WTC11 (cell line): Measurements from ENCODE around the gene SMC5.

Experiments used
- NR2C2 ChIP-seq: sonication (generic); formaldehyde crosslinking; IDR thresholded peaks from 2 replicates; pipeline ENCODE4 v1.8.0; 2022; ENCODE audit warnings: mild to moderate bottlenecking, missing genetic modification reagents
- TF ChIP-seq, protein P1 (sequence below): fragments of 200-600 bp; IDR thresholded peaks from 2 replicates; pipeline ENCODE4 v1.8.0; 2022; ENCODE audit warnings: antibody characterized with exemption

DNA sequence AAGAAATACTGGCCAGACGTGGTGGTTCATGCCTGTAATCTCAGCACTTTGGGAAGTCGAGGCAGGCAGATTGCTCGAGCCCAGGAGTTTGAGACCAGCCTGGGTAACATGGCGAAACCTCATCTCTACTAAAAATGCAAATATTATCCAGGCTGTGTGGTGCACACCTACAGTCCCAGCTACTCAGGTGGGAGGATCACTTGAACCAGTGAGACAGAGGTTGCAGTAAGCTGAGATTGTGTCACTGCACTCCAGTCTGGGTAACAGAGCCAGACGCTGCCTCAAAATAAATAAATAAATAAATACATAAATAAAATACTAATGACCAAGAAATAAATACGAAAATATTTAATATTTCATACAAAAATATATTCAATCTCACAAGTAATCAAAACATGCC, 136.9 kb downstream of the SMC5 start:
- TF ChIP-seq, protein P1, sequence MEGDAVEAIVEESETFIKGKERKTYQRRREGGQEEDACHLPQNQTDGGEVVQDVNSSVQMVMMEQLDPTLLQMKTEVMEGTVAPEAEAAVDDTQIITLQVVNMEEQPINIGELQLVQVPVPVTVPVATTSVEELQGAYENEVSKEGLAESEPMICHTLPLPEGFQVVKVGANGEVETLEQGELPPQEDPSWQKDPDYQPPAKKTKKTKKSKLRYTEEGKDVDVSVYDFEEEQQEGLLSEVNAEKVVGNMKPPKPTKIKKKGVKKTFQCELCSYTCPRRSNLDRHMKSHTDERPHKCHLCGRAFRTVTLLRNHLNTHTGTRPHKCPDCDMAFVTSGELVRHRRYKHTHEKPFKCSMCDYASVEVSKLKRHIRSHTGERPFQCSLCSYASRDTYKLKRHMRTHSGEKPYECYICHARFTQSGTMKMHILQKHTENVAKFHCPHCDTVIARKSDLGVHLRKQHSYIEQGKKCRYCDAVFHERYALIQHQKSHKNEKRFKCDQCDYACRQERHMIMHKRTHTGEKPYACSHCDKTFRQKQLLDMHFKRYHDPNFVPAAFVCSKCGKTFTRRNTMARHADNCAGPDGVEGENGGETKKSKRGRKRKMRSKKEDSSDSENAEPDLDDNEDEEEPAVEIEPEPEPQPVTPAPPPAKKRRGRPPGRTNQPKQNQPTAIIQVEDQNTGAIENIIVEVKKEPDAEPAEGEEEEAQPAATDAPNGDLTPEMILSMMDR, result no peak
- no peak for TF ChIP-seq NR2C2 (CRISPR knock-in tag)
